Measurements from ENCODE around the gene DEDD2.

DNA sequence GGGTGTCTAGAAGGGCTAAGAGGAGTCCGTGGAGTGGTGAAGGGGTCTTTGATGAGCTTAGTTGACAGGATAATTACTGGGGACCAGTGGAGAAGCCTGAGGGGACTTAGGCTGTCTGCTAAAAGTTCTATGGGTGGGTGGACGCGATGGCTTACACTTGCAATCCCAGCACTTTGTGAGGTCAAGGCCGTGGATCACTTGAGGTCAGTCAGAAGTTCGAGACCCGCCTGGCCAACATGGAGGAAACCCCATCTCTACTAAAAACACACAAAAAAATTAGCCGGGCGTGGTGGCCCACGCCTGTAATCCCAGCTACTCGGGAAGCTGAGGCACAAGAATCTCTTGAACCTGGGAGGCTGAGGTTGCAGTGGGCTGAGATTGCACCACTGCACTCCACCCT, 27.8 kb upstream of the DEDD2 start:
- TF ChIP-seq POLR2A (IDR thresholded peaks at IDR 0.05), result no peak
- TF ChIP-seq, protein P1, sequence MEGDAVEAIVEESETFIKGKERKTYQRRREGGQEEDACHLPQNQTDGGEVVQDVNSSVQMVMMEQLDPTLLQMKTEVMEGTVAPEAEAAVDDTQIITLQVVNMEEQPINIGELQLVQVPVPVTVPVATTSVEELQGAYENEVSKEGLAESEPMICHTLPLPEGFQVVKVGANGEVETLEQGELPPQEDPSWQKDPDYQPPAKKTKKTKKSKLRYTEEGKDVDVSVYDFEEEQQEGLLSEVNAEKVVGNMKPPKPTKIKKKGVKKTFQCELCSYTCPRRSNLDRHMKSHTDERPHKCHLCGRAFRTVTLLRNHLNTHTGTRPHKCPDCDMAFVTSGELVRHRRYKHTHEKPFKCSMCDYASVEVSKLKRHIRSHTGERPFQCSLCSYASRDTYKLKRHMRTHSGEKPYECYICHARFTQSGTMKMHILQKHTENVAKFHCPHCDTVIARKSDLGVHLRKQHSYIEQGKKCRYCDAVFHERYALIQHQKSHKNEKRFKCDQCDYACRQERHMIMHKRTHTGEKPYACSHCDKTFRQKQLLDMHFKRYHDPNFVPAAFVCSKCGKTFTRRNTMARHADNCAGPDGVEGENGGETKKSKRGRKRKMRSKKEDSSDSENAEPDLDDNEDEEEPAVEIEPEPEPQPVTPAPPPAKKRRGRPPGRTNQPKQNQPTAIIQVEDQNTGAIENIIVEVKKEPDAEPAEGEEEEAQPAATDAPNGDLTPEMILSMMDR (IDR thresholded peaks at IDR 0.05), result no peak
